ENCODE results near the gene SCNN1B.

The SCNN1B gene

DNA sequence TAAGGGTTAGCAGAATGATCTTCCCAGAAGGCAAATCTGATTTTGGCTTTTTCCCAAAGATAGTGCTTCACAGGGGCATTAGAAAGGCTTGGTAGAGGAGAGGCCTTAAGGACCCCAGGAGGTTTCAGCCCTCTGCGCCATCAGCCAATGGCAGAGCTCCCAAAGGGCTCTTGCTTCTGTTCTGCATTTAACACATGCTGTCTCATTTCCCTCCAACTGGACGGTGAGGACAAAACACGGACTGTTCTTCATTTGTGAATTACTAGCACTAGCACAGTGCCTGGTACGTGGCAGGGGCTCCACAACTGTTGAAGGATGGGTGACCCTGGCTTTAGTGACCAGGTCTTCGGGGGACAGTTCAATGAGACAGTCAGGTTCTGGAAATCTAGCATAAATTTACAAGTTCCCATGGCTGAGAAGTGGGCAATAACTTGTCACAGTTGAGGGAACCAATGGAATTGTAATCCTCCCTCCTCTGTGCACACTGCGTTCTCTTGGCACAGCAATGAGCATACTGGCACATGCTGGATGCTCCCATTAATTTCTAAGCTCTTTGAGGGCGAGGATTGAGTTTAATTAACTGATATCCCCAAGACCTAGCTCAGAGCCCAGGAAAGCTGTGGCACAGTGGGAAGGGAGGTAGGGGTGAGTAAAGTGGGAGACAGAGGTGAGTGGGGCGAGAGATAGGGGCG lies 105.5 kb downstream of the SCNN1B start:
- no peak for DNase-seq (ENCODE audit: low read depth in 2 of 2)

DNA sequence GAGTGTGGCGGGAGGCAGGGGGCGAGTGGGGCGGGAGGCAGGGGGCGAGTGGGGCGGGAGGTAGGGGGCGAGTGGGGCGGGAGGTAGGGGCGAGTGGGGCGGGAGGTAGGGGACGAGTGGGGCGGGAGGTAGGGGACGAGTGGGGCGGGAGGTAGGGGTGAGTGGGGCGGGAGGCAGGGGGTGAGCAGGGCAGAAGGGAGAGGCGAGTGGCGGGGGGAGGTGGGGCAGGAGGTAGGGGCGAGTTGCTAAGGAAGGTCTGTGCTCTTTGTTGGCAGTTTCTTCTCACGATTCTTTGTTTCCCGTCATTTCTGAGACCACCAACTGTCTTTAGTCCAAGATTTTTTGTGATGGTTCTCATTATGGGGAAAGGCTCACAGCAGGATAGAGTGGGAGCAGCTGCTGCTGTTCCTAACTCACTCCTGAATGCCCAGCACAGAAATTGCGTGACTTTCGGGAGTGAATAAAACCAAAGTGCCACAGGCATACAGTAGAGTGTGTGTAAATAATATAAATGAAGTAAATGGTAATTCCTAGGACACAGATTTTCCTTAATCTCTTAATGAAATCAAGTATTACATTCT lies 106.2 kb downstream of the SCNN1B start:
- no peak for DNase-seq (ENCODE audit: low read depth in 2 of 2)

DNA sequence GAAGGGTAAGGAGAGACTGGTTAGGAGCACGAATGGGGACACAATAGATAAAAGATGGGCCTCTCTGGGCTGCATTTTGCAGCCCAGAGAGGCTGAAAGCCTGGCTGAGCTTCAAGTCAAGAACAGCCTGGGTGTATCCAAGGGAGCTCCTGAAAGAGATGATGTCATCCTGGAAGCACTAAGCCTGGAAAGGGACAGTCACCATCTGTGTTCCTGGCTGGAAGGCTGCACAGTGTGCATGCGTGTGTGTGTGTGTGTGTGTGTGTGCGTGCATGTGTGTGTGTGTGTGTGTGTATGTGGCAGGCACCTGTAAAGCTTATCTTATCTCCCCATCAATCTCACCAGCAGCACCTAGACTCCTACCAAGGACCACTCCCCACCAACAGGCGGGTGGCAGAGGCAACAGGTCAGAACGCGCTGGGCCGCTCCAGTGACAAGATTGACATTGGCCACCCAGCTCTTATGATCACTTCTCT lies 106.8 kb downstream of the SCNN1B start:
- no peak for DNase-seq (ENCODE audit: low read depth in 2 of 2)

DNA sequence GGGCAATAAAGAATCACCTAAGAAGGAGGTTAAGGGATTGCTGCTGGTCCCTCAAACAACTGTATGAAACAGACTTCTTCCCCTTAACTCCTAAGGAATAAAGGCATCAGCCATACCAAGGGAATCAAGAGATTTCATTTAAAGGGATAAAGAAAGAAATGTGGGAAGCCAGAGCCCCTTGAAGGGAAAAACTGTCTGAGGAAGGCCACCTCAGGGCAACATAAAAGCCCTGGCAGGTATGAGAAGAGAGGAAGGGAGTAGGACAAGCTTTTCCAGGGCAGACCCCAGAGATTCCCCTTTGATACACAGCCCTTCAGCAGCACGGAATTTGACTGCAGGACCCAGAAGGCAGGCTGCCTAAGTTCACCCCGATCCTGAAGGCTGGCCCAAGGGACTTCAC lies 107.4 kb downstream of the SCNN1B start:
- no peak for DNase-seq (ENCODE audit: low read depth in 2 of 2)

- no peak for DNase-seq (ENCODE audit: low read depth in 2 of 2)
These were observed 108.1 kb downstream of the SCNN1B start for GRCh38 chr16:23410176-23410575.

GRCh38 chr16:23414731-23415130 lies 112.6 kb downstream of the SCNN1B start:
- no peak for DNase-seq (ENCODE audit: low read depth in 2 of 2)

- DNase-seq (ENCODE audit: low read depth in 2 of 2): no peak
These were observed 114.7 kb downstream of the SCNN1B start for GRCh38 chr16:23416816-23417215.

DNA sequence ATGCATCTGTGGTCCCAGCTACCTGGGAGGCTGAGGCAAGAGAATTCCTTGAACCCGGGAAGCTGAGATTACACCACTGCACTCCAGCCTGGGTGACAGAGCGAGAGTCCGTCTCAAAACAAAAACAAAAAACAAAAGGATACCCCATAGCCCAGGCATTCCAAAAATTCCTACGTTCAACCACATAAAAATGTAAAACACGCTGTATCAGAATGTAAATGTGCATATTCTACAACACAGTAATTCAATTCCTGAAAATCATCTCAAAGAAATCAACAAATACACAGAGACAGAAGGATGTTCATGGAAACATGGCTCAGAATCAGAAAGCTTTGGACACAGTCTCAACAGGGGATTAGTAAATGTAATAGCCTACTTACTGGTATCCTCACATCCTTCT lies 117.9 kb downstream of the SCNN1B start:
- no peak for DNase-seq (ENCODE audit: low read depth in 2 of 2)

DNA sequence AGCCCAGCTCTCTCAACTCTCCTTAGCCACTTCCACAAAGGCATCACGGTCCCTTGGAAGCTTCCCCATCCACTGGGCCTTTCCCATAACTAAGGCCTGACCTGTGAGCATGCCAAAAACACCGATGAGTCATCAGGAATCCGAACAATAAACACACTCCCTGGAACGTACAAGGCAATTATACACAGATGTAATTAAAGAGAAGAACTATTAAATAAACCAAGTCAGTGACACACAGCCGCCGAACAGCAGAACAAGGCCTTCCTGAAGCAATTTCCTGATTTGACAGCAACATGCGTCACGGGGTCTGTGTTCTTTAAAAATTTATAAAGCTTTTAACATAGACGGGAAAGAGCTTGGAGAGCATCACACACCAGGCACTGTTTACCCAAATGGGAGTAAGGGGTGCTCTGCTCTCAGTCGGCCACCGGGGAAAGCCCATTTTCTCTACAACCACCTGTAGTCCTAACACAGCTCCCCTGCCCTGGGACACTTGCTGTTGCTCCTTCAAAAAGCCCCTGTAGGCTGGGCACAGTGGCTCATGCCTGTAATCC lies 121.5 kb downstream of the SCNN1B start:
- no peak for DNase-seq (ENCODE audit: low read depth in 2 of 2)

DNA sequence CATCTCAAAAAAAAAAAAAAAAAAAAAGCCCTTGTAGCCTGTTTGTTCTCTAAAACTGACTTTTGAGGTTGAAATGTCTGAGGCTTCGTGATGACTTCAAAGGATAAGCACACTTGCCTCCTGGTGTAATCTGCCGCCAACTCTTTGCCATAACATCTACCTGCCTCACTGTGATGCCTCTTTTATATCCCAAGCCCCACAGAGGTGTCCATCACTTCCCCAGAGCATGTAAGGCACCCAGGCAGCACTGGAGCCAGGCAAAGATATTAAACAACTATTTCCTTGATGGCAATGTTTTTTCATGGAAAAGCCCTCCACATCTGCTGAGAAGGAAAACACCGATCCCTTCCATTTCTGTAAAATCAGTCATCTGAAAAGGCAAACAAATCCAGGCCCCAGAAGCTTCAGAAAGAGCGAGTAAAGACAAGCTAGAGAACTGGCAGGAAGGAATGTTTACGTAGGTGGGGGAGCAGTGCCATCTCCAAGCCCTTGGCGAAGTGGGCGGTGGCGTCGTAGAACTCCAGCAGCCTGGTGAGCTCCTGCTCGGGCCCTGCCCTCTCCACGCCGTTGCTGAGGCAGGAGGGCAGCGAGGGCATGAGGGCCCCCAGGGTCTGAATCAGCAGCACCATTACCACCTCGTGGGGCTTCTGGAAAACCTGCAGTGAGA lies 122.3 kb downstream of the SCNN1B start:
- DNase-seq (ENCODE audit: low read depth in 2 of 2): no peak

DNA sequence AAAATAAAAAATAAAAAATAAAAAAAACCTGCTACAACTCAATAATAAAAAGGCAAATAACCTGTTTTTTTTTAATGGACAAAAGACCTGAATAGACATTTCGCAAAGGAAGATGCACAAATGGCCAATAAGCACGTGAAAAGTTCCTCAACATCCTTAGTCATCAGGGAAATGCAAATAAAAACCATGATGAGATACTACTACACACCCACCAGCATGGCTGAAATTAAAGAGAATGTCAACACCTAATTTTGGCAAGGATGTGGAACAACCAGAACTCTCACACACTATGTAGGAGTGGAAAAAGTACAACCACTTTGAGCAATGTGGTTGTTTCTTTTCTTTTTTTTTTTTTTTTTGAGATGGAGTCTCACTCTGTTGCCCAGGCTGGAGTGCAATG lies 126.2 kb downstream of the SCNN1B start:
- DNase-seq (ENCODE audit: low read depth in 2 of 2): no peak
